Measurements from ENCODE around the gene KRT83.

KRT83 gene

DNA sequence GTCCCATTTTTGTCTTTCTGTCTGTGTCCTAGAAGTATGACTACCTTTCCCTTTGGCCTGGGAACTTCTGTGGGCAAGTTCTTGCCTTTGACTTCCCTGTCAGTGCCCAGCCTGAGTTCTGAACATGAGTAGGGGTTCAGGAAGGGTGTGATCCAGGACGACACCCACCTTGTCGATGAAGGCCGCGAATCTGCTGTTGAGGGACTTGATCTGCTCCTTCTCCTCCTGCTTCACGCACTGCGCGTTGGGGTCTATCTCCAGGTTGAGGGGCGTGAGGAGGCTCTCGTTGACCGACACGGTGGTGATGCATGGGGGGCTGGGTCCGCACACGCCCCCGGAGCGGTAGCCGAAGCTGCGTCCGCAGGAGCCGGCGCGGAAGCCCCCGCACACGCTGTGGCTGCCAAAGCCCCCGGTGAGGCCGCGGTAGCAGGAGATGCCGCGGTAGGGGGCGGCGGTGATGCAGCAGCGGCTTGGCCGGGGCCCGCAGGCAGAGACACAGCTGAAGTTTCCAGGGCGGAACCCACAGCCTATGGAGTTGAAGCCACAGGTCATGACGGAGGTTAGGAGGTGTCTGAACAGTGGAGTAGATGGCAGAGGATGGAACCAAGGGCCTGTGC, at the start of gene KRT83:
TSS of gene KRT83 (minus strand) at position 615 of the 617 bp plus-strand sequence. CDS start at position 552, 63 bp downstream.
- DNase-seq (ENCODE audit: low spot score): no peak

DNA sequence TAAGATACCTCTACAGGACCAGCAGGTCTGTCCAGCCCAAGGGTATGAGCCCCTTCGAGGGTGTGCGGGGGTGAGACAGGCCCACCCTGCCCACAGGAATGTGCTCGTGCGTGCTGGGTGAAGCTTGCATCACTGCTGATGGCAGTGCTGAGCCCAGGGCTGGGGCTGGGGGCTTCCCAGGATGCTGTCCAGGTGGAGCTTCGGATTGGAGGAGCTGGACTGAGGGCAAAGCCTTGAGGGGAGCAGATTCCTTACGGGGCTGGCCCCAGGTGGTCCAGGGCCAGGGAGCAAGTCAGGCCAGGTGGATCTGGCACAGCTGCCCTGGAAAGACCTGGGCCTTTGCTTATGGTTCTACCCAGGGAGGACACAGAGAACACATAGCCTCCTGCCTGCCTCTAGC, 48.6 kb upstream of the KRT83 start:
- DNase-seq (ENCODE audit: low spot score): no peak

DNA sequence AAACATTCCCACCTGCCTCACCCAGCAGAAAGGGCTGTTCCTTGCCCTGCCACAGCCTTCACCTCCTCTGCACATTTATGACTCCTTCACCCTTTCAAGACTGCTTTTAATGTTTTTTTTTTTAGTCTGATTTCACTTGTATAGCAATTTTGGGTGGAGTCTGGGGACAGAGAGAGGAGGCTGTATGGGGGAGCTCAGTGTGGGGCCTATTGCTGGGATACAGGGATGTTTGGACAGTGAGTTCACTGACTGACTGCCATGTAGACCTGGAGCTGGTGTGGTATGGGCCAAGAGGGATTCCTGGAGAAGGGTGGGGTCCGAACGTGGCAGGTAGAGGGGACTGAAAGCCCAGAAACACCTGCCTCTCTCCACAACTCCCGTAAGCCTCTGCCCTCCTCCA, 48.0 kb upstream of the KRT83 start:
- no peak for DNase-seq (ENCODE audit: low spot score)

DNA sequence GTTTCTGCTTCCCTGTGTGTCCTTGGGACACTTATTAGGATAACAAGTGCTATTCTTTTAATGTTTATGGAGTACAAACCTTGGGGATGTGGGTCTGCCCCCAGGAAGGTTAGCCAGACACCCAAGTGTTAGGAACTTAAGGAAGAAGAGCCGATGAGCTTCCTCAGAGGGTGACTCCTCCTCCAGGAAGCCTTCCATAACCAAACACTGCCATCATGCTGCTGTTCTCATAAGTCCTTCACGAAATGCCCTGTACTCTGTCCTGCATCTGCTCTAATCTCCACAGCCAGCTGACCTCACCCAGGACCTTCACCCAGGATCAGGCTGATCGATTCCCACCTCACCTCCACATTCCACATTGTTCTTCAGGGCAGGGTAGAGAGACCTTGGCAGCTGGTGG, 47.3 kb upstream of the KRT83 start:
- DNase-seq (ENCODE audit: low spot score): no peak

DNA sequence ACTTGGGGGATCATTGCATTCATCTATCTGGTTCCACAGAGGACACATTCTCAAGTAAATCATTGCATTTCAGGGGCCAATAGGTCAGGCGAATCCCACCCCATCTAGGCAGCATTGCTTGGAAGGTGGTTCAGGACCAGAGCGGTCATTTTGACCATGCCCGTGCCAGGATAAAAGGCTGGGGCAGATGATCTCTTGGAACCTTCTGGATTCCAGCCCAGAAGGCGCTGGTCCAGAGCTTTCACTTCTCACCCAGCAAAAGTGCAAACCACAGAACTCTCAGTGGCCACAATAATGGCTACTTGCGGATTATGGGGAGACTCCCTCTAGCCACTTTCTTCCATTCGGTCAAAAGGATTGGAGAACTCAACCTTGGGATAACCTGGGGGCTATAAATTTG, 46.7 kb upstream of the KRT83 start:
- DNase-seq (ENCODE audit: low spot score): no peak

DNA sequence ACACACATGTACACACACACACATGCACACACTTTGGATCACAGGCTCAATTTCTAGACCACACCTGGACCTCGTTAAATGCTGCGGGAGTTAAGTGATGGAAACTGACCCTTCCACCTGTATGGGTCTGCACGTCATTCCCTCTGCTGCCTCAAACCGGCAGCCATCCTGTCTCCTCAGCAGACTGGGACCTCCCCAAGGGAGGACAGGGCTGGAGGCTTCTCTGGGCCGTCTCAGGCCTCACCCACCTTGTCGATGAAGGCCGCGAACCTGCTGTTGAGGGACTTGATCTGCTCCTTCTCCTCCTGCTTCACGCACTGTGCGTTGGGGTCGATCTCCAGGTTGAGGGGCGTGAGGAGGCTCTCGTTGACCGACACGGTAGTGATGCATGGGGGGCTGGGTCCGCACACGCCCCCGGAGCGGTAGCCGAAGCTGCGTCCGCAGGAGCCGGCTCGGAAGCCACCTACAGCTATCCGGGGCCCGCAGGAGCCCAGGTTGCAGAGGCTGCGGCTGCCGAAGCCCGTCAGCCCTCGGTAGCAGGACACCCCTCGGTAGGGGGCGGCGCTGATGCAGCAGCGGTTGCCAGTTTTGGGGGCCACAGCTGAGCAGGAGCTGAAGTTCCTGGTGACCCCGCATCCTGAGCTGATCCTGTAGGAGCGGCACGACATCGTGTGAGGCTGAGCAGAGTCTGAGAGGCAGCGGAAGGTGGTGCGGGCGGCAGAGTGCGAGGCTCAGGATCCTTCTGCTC, 45.7 kb upstream of the KRT83 start, which contains the start of gene KRT85:
TSS of gene KRT85 (minus strand) at position 744 of the 748 bp plus-strand sequence. CDS start at position 668, 76 bp downstream.
- no peak for DNase-seq (ENCODE audit: low spot score)

DNA sequence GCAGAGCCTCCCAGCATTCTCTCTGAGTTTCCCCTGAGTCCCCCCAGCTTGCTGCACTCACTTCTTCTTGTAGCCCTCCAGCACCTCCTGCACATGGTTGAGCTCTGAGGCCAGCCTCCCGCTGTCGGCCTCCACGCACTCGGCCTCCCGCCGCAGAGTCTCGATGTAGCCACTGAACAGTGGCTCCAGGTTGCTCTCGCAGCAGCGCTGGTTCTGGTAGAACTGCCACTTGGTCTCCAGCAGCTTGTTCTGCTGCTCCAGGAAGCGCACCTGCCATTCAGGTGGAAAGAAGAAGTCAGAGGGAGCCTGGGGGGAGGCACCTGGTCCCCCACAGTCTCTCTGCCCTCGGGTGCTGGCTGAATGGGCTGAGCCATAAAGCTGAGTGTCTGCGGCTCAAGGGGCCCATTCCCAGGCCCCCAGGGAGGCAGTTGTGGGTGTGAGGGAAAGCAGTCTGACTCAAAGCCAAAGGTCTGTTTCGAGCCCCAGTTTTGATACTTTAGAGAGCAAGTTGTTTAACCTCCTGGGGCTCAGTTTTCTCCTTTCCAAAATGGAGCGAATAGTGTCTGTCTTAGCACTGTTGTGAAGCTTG, 43.8 kb upstream of the KRT83 start:
- DNase-seq (ENCODE audit: low spot score): no peak

DNA sequence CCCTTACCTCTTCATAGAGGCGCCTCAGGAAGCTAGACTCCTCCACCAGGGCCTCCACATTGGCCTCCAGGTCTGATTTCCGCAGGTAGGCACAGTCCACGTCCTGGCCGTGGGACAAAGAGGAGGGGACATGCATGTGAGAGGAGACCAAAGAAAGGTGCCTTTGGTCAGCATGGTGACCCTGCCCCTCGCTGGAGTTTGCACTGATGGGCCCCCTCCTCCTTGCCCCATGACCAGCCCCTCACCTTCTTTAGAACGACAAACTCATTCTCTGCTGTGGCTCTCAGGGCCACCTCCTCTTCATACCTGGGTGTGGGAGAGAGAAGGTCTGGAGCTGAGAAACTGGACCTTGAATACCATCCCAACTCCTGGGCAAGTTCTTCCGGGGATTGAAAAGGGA, 42.9 kb upstream of the KRT83 start:
- no peak for DNase-seq (ENCODE audit: low spot score)

DNA sequence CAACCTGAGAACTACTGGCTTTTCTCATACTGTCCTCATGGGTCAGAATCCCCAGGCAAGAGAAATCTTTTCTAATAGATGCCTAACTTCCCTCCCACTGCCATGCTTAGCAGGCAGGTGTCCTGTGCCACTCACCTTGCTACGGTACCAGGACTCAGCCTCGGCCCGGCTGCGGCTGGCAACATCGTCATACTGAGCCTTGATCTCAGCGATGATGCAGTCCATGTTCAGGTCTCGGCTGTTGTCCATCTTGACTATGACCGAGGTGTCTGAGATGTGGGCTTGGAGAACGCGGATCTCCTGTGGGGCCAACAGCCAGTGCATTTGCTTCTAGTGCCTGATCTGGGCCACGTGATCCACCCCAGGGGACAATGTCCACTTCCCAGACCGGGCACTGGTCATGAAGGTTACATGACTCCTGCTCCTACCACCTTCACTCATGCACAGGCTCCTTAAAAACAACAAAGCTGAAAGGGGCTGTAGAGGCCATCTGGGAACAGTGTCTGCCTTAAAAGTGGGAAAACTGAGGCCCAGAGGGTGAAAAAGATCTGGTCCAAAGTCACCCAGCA, 42.0 kb upstream of the KRT83 start:
- DNase-seq (ENCODE audit: low spot score): no peak

DNA sequence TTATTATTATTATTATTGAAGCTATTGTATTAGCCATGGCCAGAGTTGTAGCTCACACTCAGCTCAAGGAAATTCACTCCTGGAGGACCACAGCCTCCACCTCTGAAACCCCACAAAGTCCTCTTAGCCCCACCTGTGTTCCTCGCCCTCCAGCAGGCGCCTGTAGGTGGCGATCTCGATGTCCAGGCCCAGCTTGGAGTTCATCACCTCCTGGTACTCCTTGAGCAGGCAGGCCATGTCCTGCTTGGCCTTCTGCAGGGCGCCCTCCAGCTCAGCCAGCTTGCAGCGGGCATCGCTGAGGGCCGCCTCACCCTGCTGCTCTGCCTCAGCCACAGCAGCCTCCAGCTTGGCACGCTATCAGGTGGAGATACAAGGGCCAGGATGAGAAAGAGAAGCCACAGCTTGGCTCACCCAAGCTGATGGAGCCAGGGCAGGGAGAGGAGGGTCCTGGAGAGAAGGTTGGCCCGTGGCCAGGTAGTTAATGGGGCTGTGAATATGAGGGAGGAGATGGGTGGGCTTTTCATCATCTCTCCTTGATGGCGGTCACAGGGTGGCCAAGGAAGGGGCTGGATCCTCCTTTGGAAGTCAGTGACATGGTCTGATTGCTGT, 41.0 kb upstream of the KRT83 start:
- no peak for DNase-seq (ENCODE audit: low spot score)

DNA sequence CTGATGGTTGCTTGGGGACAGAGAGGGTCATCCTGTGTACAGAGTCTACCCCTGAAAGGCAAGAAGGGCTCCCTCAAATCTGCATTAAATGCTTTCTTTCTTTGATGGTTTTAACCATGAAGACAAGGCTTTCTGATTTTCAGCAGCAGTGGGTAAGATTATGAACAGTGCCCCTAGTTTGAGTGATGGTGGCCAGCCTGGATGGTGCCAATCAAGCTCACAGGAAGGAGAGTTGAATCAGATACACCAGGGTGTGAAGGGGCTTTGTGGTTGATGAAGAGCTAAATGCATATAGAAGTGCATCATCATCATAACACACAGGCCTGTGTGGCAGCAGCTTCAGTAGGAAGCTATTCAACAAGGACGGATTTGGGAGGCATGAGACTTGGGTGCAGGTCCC, 40.4 kb upstream of the KRT83 start:
- DNase-seq (ENCODE audit: low spot score): no peak

DNA sequence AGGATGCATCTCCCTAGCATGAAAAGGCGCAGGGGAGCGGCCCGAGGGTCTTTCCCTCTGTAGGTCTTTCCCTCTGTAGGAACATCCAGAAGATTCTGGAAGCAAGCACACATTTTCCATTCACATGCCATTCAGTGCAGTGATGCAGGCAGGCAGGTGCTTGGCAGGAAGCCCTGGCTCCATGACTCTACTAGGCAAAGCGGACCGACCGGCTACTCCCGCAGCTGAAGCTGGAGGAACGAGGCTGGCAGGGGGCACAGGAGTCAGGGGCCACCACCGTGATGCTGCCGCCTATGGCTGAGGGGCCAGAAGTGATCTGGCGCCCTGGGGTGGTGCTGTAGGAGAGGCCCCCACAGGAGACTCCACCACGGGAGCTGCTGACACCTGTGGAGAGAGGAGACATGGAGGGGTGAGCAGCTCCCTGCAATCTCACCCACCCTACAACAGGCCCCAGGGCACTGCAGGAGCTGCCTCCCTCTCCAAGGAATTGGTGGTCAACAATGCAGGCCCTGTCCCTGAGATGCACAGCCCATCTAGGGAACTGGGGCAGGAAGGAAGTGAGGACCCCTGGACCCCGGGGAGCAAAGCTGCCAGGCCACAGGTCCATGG, 39.6 kb upstream of the KRT83 start:
- no peak for DNase-seq (ENCODE audit: low spot score)

DNA sequence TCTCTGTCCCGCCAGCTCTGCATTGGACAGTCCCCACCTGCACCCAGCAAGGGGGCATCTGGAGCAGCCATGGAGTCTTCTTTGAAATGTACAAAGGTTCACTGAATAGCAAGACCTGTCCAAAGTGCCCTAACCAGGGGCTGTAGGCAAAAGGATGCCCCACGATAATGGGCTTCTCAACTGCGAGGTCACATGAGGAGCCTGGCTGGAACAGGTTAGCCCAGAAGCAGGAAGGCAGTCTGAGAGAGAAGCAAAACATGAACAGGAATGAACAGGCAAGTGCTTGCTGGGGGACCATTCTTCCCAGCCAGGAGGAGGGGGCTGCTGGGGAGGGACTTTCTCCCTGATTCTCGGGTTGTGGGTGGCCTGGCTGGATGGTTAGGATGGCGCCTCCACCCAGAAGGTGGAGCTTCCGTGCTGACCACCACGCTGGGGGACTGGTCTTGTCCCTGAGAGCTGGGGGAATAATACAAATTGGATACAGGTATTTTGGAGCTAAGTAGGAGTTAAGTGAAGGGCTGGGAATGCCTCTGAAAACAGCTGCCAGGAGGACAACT, 39.0 kb upstream of the KRT83 start:
- no peak for DNase-seq (ENCODE audit: low spot score)

DNA sequence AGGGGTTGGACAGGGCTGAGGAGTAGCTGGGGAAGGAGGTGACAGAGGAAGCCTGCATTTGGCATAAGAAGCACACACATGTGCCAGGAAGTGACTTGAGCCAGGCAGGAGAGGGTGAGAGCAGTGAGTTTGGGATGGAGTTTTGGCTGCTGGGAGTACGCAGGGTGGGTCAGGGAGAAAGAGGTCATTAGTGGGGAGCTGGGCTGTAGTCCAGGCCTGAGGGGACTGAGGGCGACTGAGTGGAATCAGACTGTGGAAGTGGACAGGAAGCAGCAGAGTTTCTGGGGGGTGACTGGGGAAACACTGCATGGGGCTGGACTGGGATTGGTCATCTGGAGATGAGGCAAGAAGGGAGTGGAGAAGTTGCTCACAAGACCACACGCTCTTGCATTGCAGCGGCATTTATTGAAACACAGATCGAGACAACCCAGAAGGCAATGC, 38.4 kb upstream of the KRT83 start:
- DNase-seq (ENCODE audit: low spot score): no peak

DNA sequence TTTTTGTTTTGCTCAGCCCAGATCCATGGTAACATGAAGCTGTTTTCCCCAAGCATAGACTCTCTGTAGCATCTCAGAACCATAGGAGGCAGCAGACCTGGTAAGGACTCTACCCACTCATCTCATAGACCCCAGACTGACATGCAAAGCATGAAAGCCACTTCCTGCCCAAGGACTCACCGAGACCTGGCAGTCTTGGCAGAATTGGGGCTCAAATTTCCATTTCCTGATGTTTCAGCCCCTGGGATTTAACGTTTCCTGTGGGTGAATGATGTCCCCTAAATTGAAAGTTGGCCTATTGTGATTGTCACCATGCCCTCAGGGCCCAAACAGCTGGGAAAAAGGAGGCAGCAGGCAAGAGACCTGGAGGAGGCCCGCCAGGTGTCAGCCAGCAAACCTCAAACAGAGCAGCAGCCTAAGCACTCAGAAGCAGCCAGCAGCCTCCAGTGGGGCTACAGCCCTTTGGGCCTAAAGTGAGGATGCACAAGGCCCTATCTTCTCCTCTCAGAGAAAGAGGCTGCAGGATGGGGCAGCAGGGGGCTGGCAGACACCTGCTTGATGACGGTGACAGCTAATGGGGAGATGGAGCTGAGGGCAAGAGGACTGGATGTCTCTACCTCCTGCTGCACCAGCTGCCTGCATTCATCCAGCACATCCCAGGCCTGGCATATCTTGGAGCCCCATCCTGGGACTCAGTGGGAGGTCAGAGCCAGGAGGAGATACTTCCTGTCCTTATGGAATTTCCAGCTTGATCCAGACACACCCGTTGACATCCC, 37.6 kb upstream of the KRT83 start:
- DNase-seq (ENCODE audit: low spot score): no peak

DNA sequence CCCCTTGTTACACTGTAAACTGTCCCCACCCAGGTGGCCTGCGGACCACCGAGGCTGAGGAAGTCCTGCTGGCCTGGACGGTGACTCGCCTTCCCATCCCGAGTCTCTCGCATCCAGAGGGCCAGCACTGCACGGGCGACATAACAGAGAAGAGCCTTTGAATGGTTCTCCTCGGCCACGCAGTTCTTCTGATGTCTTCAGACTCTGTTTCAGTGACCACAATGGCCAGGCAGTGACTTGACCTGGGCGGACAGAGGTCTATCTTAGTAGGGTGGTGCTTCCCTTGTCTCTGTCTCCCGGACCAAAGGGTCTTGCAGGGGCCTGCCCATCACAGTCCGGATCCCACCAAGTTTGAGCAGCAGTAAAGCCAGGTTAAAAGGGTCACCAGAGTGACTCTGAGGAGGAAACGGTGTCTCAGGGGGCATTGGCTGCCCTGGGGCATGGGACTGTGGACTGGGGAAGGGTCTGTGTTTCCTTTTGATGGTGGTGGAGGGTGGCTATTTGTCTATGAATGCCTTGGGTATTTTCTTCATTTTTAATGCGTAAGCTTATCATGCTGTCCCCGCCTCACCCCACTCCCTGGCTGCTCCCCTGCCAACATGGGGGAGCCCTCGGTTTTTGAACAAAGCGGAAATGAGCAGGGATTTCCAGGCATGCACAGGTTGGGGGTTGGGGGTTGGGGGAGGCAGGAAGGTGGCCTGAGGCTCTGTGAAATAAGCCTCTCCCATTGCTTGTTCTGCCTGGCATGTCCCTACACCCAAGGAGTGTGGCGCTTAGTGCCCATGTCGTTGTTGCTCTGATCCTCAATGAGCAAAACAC, 35.8 kb upstream of the KRT83 start:
- DNase-seq (ENCODE audit: low spot score): no peak

DNA sequence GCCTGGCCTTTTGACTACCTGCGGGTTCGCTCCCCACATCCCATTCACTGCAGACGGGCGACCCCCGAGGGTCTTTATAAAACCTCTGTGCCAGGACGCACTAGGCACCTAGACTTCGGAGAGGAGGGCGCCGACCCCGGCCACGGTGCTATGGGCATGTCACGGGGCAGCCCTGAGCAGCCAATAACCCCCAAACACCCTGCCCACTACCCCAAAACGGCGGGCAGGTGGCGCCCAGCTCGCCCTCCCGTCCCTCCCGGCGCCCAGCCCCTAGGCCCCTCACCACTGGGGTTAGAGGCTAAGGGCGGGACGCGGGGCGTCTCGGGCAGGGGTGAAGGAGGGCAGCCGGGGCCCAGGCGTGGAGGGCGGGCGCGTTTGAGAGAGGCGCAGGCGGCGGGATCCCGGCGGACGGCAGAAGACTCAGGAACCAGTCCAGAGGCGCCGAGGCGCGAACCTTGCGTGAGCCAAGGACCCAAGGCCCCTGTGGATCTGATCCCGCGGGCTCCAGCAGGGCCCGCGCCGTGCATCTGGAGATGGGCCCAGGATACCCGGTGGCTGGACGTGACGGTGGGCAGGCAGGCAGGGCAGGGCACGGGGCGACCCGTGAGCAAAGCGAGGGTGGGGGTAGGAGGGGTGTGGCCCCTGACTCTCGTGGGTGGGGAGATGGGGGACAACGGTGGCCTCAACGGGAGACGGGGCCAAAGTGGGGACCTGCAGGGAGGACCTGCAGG, 35.0 kb upstream of the KRT83 start:
- DNase-seq (ENCODE audit: low spot score): no peak

DNA sequence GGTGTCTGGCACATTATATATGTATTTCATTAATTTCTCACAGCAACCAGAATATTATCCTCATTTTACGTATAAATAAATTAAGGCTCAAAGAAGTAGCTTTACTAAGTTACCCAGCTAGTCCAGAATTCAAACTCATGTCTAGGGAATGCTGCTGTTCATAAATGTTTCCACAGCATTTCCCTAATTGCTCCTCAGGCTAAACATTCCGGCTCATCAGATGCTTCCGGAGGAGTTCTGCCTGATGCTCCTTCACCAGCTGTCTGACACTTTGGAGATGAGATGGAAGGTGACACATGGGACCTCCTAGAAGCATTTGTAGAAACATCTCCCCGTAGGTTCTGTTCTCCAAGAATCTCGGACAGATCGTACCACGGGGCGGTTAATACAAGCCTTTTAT, 34.0 kb upstream of the KRT83 start:
- no peak for DNase-seq (ENCODE audit: low spot score)

DNA sequence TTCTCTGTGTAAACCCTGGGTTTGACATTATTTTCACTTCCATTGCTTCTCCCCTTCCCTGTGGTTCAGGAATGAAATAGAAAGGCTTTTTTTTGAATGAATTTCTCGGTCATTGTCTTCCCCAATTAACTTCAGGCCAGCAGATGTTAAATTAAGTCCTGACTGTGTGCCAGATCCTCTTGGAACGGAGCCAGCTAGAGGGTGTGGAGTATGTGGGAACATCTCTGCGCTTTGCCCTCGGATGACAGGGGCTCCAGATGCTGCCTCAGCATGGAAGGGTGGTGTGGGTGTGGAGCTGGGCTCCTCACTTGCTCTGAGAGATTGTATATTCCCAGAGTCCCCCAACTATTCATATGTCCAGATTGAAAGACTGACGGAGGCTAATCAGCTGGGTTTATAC, 33.0 kb upstream of the KRT83 start:
- DNase-seq (ENCODE audit: low spot score): no peak
